SH-SY5Y (cell line): ENCODE measurements around the gene USH2A.

Source experiments
- GATA2 ChIP-seq: IDR thresholded peaks from 2 replicates; pipeline ENCODE4 v1.6.1; 2011; ENCODE audit warnings: mild to moderate bottlenecking, low read depth, low read length
- GATA3 ChIP-seq: IDR thresholded peaks from 2 replicates; pipeline ENCODE4 v1.6.1; 2011; ENCODE audit warnings: low read depth, mild to moderate bottlenecking, low read length, moderate library complexity

DNA sequence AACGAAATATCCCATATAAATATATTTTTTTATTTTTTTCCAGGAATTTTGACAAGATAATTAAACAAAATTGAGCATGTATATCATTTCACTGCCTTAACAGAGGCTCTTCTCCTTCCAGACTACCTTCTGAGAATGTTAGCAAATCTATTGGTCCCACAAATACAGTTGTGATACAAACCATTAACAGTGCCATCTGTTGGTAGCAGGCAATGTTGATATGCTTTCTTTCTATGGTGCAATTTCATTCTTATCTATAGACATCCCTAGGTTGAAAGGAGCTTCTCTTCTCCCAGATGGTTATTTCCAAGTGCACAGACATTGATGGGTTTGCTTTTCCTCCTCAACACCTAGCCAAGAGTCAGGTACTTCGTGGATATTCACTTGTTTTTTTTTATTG lies 303.6 kb downstream of the USH2A start:
- TF ChIP-seq GATA2 = no peak
- no peak for TF ChIP-seq GATA3
